A549 (cell line): ENCODE measurements around the gene ROBO1. TPM values are rescaled to one million over a fixed set of nuclear protein-coding genes. Genes with fewer than 3 reads are reported as not detected.

Source experiments
- ATAC-seq, 2 experiments: fragments of 200-7000 bp in 1 of 2; fragments of >200 bp in 1 of 2; cut with Nextera tagmentation in 1 of 2; cut with Tn5 transposase in 1 of 2; 3 replicates each; pipeline versions ENCODE4 v1.8.0 to v1.9.1; 2018 to 2020; ENCODE audit warnings: mild to moderate bottlenecking in 1 of 2, moderate library complexity in 1 of 2
- CTCF ChIA-PET: fragments of 300-600 bp; sonication (Branson Sonifier 250); formaldehyde crosslinking; extraction: SDS; loops from one replicate; lab custom pipeline; 2021; ENCODE audit warnings: antibody characterized with exemption, inconsistent platforms; lab: Yijun Ruan, JAX
- POLR2A ChIA-PET: fragments of 350-600 bp; formaldehyde crosslinking; extraction: SDS; loops from one replicate; lab custom pipeline; 2021; ENCODE audit warnings: antibody characterized with exemption, inconsistent platforms; lab: Yijun Ruan, JAX
- DNase-seq, 2 experiments: peaks; one replicate each; pipeline versions ENCODE4 v3.0.0 to v3.0.0-alpha.2; 2011 to 2016; ENCODE audit warnings: low read depth in 1 of 2, low spot score in 1 of 2
- FAIRE-seq: peaks from 2 replicates; lab custom pipeline; 2011; peaks lifted over from hg19 to GRCh38; lab: Jason Lieb, UNC
- H3K27ac ChIP-seq, 2 experiments: fragments of >200 bp; sonication (Bioruptor Twin); formaldehyde crosslinking; 3 replicates each; pipeline ENCODE4 v1.5.1; 2016 to 2017
- H3K4me1 ChIP-seq: fragments of >200 bp; sonication (Bioruptor Twin); formaldehyde crosslinking; 3 replicates; pipeline ENCODE4 v1.6.1; 2016
- H3K4me2 ChIP-seq: fragments of >200 bp; sonication (Bioruptor Twin); formaldehyde crosslinking; 3 replicates; pipeline ENCODE4 v1.6.1; 2016
- H3K4me3 ChIP-seq: fragments of >200 bp; sonication (Bioruptor Twin); formaldehyde crosslinking; 3 replicates; pipeline ENCODE4 v1.5.1; 2016
- H3K9me3 ChIP-seq: fragments of >200 bp; sonication (Bioruptor Twin); formaldehyde crosslinking; 3 replicates; pipeline ENCODE4 v1.6.1; 2016
- ATOH8 ChIP-seq: fragments of 250-450 bp; sonication (Bioruptor Pico); IDR thresholded peaks from 2 replicates; pipeline ENCODE4 v1.5.0; 2020; ENCODE audit warnings: low read depth, mild to moderate bottlenecking, moderate library complexity
- BCL3 ChIP-seq: fragments of >200 bp; sonication (Bioruptor Twin); formaldehyde crosslinking; IDR thresholded peaks from 3 replicates; pipeline ENCODE4 v1.6.1; 2016
- CBX8 ChIP-seq: fragments of 200-600 bp; sonication (generic); IDR thresholded peaks from 2 replicates; pipeline ENCODE4 v1.6.1; 2016
- CTCF ChIP-seq: fragments of >200 bp; sonication (Bioruptor Twin); formaldehyde crosslinking; IDR thresholded peaks from 3 replicates; pipeline ENCODE4 v1.5.1; 2016
- E2F6 ChIP-seq: IDR thresholded peaks from 2 replicates; pipeline ENCODE4 v1.6.1; 2012; ENCODE audit warnings: low read depth, borderline replicate concordance
- ESRRA ChIP-seq: fragments of 150-350 bp; IDR thresholded peaks from 2 replicates; pipeline ENCODE4 v1.6.1; 2014; ENCODE audit warnings: mild to moderate bottlenecking, low read length, borderline replicate concordance
- FOSB ChIP-seq: fragments of 250-450 bp; sonication (Bioruptor Pico); IDR thresholded peaks from 2 replicates; pipeline ENCODE4 v1.5.0; 2020; ENCODE audit warnings: mild to moderate bottlenecking, moderate library complexity
- FOSL2 ChIP-seq, 2 experiments: fragments of 450-650 bp in 1 of 2; fragments of >200 bp in 1 of 2; sonication (Bioruptor Twin) in 1 of 2; formaldehyde crosslinking; IDR thresholded peaks; 2 replicates each; pipeline versions ENCODE4 v1.5.0 to v1.6.1; 2016 to 2020; ENCODE audit warnings: mild to moderate bottlenecking in 1 of 2, moderate library complexity in 1 of 2
- HDAC2 ChIP-seq: fragments of 200-600 bp; sonication (generic); IDR thresholded peaks from 2 replicates; pipeline ENCODE4 v1.6.1; 2016
- HOXB13 ChIP-seq: fragments of 250-450 bp; sonication (Bioruptor Pico); IDR thresholded peaks from 2 replicates; pipeline ENCODE4 v1.5.0; 2020; ENCODE audit warnings: low read depth, mild to moderate bottlenecking, moderate library complexity
- NFE2L2 ChIP-seq: fragments of 150-350 bp; conservative IDR thresholded peaks from 2 replicates; pipeline ENCODE4 v1.6.1; 2014; ENCODE audit warnings: low read length
- PBX3 ChIP-seq: IDR thresholded peaks from 2 replicates; pipeline ENCODE4 v1.6.1; 2012
- POLR2AphosphoS2 ChIP-seq: conservative IDR thresholded peaks from 2 replicates; pipeline ENCODE4 v1.6.1; 2012; ENCODE audit warnings: low read length, improper control_type of control experiment, inconsistent platforms
- RAD21 ChIP-seq, 2 experiments: fragments of >200 bp in 1 of 2; sonication (Bioruptor Twin) in 1 of 2; formaldehyde crosslinking in 1 of 2; IDR thresholded peaks in 1 of 2; conservative IDR thresholded peaks in 1 of 2; 2 replicates in 1 of 2; 3 replicates in 1 of 2; pipeline ENCODE4 v1.6.1; 2012 to 2018; ENCODE audit warnings: inconsistent platforms in 1 of 2
- REST ChIP-seq: fragments of 200-600 bp; sonication (generic); IDR thresholded peaks from 2 replicates; pipeline ENCODE4 v1.6.1; 2016; ENCODE audit warnings: antibody characterized with exemption, mild to moderate bottlenecking, moderate library complexity
- RFX5 ChIP-seq: fragments of 450-650 bp; IDR thresholded peaks from 2 replicates; pipeline ENCODE4 v1.7.1; 2014; ENCODE audit warnings: antibody characterized with exemption, mild to moderate bottlenecking, moderate library complexity
- SMC3 ChIP-seq: fragments of >200 bp; sonication (Bioruptor Twin); formaldehyde crosslinking; IDR thresholded peaks from 3 replicates; pipeline ENCODE4 v1.6.1; 2018; ENCODE audit warnings: inconsistent platforms
- TP53 ChIP-seq: fragments of 250-450 bp; sonication (Bioruptor Pico); IDR thresholded peaks from 2 replicates; pipeline ENCODE4 v1.5.0; 2021; ENCODE audit warnings: mild to moderate bottlenecking, moderate library complexity
- ZFP36 ChIP-seq: fragments of 450-650 bp; IDR thresholded peaks from 2 replicates; pipeline ENCODE4 v1.6.1; 2014; ENCODE audit warnings: borderline replicate concordance; ENCODE audit not compliant: partially characterized antibody
- WGBS: methylation state at CpG from one replicate; pipeline ENCODE4 v1.1.6; 2017; ENCODE audit errors: missing lambda C conversion rate; 5-methylcytosine and 5-hydroxymethylcytosine counted together
- polyA plus RNA-seq, 4 experiments: library from polyadenylated mRNA; depleted of rRNA in 3 of 4; stranded (reverse); fragments of >200 nt; fragmentation: RNase III in 1 of 4; extraction: RNeasy Plus Mini Kit Qiagen cat#74134 plus additional on column Dnase treatment in 1 of 4; gene quantifications; 2 replicates in 3 of 4; 3 replicates in 1 of 4; pipeline ENCODE4 v1.2.3, GENCODE V29; 2011 to 2017

ROBO1 gene
- polyA plus RNA-seq, 2 of the 4 experiments (the other 2 are of a cell fraction): 25.3 to 35.6 TPM

- 0 out of 5 replicates have a peak, but pooled peaks of 1 of the 2 experiments have one; percentile 10 for TF ChIP-seq RAD21 (conservative IDR thresholded peaks at IDR 0.05 in 1 of 2, IDR thresholded peaks at IDR 0.05 in 1 of 2)
- no peak for TF ChIP-seq FOSL2 (IDR thresholded peaks at IDR 0.05)
- TF ChIP-seq FOSL2 (CRISPR knock-in tag; IDR thresholded peaks at IDR 0.05): no peak
- POLR2A ChIA-PET: no interaction called here
- no peak overlapping the region for H3K4me3 ChIP-seq
- H3K4me2 ChIP-seq: no peak overlapping the region
- CTCF ChIA-PET: no interaction called here
- H3K27ac ChIP-seq: no peak overlapping the region
- FAIRE-seq (no peak), DNase-seq (peak in 1 of 2 experiments; percentile 6), ATAC-seq (no peak)
- WGBS: 31% methylated on average over 9 of the region's 9 CpGs
- no peaks in the 10 kb centered on the region for H3K4me1 ChIP-seq
- no peaks in the 10 kb centered on the region for H3K9me3 ChIP-seq
Observed at GRCh38 chr3:79724206-79724605, 43.6 kb downstream of the ROBO1 start.

- Histone ChIP-seq H3K4me2 (no peak overlapping the region), H3K4me1 (no peaks in the 10 kb centered on the region), H3K4me3 (no peak overlapping the region), H3K27ac (no peak overlapping the region), H3K9me3 (no peaks in the 10 kb centered on the region)
- no peak for FAIRE-seq
- DNase-seq: no peak
- 21% methylated on average over 1 of the region's 1 CpG for WGBS
- ChIA-PET CTCF (no interaction called here), POLR2A (no interaction called here)
- no peak for ATAC-seq
- TF ChIP-seq CBX8 (no peak), NFE2L2 (no peak), BCL3 (no peak), PBX3 (no peak), HDAC2 (no peak), HOXB13 (CRISPR knock-in tag) (no peak), REST (no peak), E2F6 (no peak), POLR2AphosphoS2 (no peak)
Observed at GRCh38 chr3:79690072-79690471, 77.7 kb downstream of the ROBO1 start.

- Histone ChIP-seq H3K9me3 (0 out of 3 replicates have a peak, but pooled peaks cover under 1% of the 10 kb centered on the region), H3K4me3 (no peak overlapping the region), H3K4me2 (no peak overlapping the region), H3K4me1 (no peaks in the 10 kb centered on the region), H3K27ac (no peak overlapping the region)
- TF ChIP-seq ZFP36: no peak
- no peak for TF ChIP-seq TP53 (CRISPR knock-in tag)
- no peak for TF ChIP-seq ESRRA
- no peak for TF ChIP-seq RFX5
- no peak for TF ChIP-seq FOSB (CRISPR knock-in tag)
- no peak for TF ChIP-seq ATOH8 (CRISPR knock-in tag)
- no peak for TF ChIP-seq CTCF
- no peak for TF ChIP-seq SMC3
- FAIRE-seq (no peak), ATAC-seq (no peak), DNase-seq (no peak)
- CTCF ChIA-PET: no interaction called here
- POLR2A ChIA-PET: no interaction called here
Observed at GRCh38 chr3:79685108-79685507, 82.7 kb downstream of the ROBO1 start.
